Neural cell (in vitro differentiated cells): ENCODE measurements around the gene CDNF. TPM values are rescaled to one million over a fixed set of nuclear protein-coding genes. Genes with fewer than 3 reads are reported as not detected.

Experiments
- H2AFZ ChIP-seq: fragments of 200-600, 300-800 bp; sonication (generic), shearing (Covaris generic); 2 replicates; pipeline ENCODE4 v1.6.0; 2014; ENCODE audit warnings: low read depth, mild to moderate bottlenecking, antibody characterized with exemption, low read length, moderate library complexity
- H3F3A ChIP-seq: fragments of 200-600 bp; shearing (Covaris generic); 2 replicates; pipeline ENCODE4 v1.6.1; 2016; ENCODE audit warnings: mild to moderate bottlenecking, moderate library complexity, mixed read lengths, antibody characterized with exemption, low read length; ENCODE audit not compliant: insufficient read depth, poor library complexity, severe bottlenecking
- H3K27ac ChIP-seq: fragments of 200-600, 300-800 bp; sonication (generic), shearing (Covaris generic); 2 replicates; pipeline ENCODE4 v1.5.1; 2014; ENCODE audit warnings: mild to moderate bottlenecking, low read length, moderate library complexity
- H3K27me3 ChIP-seq: fragments of 300-800, 200-600 bp; sonication (generic), shearing (Covaris generic); 2 replicates; pipeline ENCODE4 v1.6.0; 2014; ENCODE audit warnings: mild to moderate bottlenecking, low read depth, low read length, moderate library complexity; ENCODE audit not compliant: insufficient read depth
- H3K36me3 ChIP-seq: fragments of 300-800, 200-600 bp; sonication (generic), shearing (Covaris generic); 2 replicates; pipeline ENCODE4 v1.5.1; 2014; ENCODE audit warnings: mild to moderate bottlenecking, antibody characterized with exemption, low read length, moderate library complexity; ENCODE audit not compliant: insufficient read depth
- H3K4me2 ChIP-seq: fragments of 300-800, 200-600 bp; sonication (generic), shearing (Covaris generic); 2 replicates; pipeline ENCODE4 v1.6.0; 2014; ENCODE audit warnings: mild to moderate bottlenecking, low read length
- H3K4me3 ChIP-seq: fragments of 300-800, 200-600 bp; sonication (generic), shearing (Covaris generic); 2 replicates; pipeline ENCODE4 v1.5.1; 2014; ENCODE audit warnings: mild to moderate bottlenecking, low read length, moderate library complexity
- H3K79me2 ChIP-seq: fragments of 200-600 bp; shearing (Covaris generic); replicated peaks from 2 replicates; pipeline ENCODE4 v1.6.0; 2014; ENCODE audit warnings: mild to moderate bottlenecking, low read length, moderate library complexity; ENCODE audit not compliant: insufficient read depth
- H3K9ac ChIP-seq: fragments of 300-800, 200-600 bp; sonication (generic), shearing (Covaris generic); 2 replicates; pipeline ENCODE4 v1.6.1; 2016; ENCODE audit warnings: mild to moderate bottlenecking, low read length, mixed read lengths
- H3K9me2 ChIP-seq: fragments of 200-600 bp; shearing (Covaris generic); 2 replicates; pipeline ENCODE4 v1.6.1; 2016; ENCODE audit warnings: mild to moderate bottlenecking, low read length, mixed read lengths; ENCODE audit not compliant: insufficient read depth
- H3K9me3 ChIP-seq: fragments of 200-600, 300-800 bp; sonication (generic), shearing (Covaris generic); 2 replicates; pipeline ENCODE4 v1.6.1; 2016; ENCODE audit warnings: mild to moderate bottlenecking, mixed run types, low read length, moderate library complexity, mixed read lengths
- H4K20me1 ChIP-seq: fragments of 200-600 bp; shearing (Covaris generic); 2 replicates; pipeline ENCODE4 v1.6.1; 2016; ENCODE audit warnings: mild to moderate bottlenecking, mixed run types; ENCODE audit not compliant: insufficient read depth
- EP300 ChIP-seq: fragments of 450-650 bp; conservative IDR thresholded peaks from 2 replicates; pipeline ENCODE4 v1.6.1; 2014; ENCODE audit warnings: antibody characterized with exemption, mild to moderate bottlenecking, moderate library complexity; ENCODE audit not compliant: poor library complexity, severe bottlenecking
- EZH2 ChIP-seq: fragments of 200-600, 300-800 bp; shearing (Covaris generic), sonication (generic); IDR thresholded peaks from 2 replicates; pipeline ENCODE4 v1.6.1; 2014; ENCODE audit warnings: antibody characterized with exemption, low read length, borderline replicate concordance, mild to moderate bottlenecking; ENCODE audit not compliant: insufficient read depth, poor library complexity, severe bottlenecking
- MXI1 ChIP-seq: fragments of 450-650 bp; conservative IDR thresholded peaks from 2 replicates; pipeline ENCODE4 v1.6.1; 2014; ENCODE audit warnings: antibody characterized with exemption, mild to moderate bottlenecking; ENCODE audit not compliant: poor library complexity, severe bottlenecking
- POLR2AphosphoS5 ChIP-seq: IDR thresholded peaks from 2 replicates; pipeline ENCODE4 v1.6.1; 2012
- RAD21 ChIP-seq: fragments of 450-650 bp; conservative IDR thresholded peaks from 2 replicates; pipeline ENCODE4 v1.6.1; 2014; ENCODE audit warnings: antibody characterized with exemption, mild to moderate bottlenecking, moderate library complexity
- REST ChIP-seq: IDR thresholded peaks from 2 replicates; pipeline ENCODE4 v1.6.1; 2012; ENCODE audit warnings: borderline replicate concordance
- SMC3 ChIP-seq: fragments of 450-650 bp; conservative IDR thresholded peaks from 2 replicates; pipeline ENCODE4 v1.6.1; 2014; ENCODE audit warnings: antibody characterized with exemption, mild to moderate bottlenecking, moderate library complexity; ENCODE audit not compliant: poor library complexity
- TAF1 ChIP-seq: IDR thresholded peaks from 2 replicates; pipeline ENCODE4 v1.6.1; 2012; ENCODE audit warnings: low read depth
- polyA plus RNA-seq: library from polyadenylated mRNA; depleted of rRNA; stranded (reverse); fragments of >200 nt; gene quantifications from 2 replicates; pipeline ENCODE4 v1.2.3, GENCODE V29; 2014
- TF ChIP-seq, protein P1 (sequence below): fragments of 450-650 bp; IDR thresholded peaks from 2 replicates; pipeline ENCODE4 v1.5.1; 2014; ENCODE audit warnings: antibody characterized with exemption, mild to moderate bottlenecking, moderate library complexity; ENCODE audit not compliant: poor library complexity, severe bottlenecking

The CDNF gene
- polyA plus RNA-seq, 1 donor from 2014 or later: 1.5 TPM

- no peaks in the 10 kb centered on the region for H3F3A ChIP-seq
- no peaks in the 10 kb centered on the region for H3K36me3 ChIP-seq
- no peak overlapping the region for H2AFZ ChIP-seq
- no peaks in the 10 kb centered on the region for H3K9me3 ChIP-seq
- no peak overlapping the region for H3K4me2 ChIP-seq
- TF ChIP-seq, protein P1, sequence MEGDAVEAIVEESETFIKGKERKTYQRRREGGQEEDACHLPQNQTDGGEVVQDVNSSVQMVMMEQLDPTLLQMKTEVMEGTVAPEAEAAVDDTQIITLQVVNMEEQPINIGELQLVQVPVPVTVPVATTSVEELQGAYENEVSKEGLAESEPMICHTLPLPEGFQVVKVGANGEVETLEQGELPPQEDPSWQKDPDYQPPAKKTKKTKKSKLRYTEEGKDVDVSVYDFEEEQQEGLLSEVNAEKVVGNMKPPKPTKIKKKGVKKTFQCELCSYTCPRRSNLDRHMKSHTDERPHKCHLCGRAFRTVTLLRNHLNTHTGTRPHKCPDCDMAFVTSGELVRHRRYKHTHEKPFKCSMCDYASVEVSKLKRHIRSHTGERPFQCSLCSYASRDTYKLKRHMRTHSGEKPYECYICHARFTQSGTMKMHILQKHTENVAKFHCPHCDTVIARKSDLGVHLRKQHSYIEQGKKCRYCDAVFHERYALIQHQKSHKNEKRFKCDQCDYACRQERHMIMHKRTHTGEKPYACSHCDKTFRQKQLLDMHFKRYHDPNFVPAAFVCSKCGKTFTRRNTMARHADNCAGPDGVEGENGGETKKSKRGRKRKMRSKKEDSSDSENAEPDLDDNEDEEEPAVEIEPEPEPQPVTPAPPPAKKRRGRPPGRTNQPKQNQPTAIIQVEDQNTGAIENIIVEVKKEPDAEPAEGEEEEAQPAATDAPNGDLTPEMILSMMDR: no peak
- no peak for TF ChIP-seq RAD21
- no peak for TF ChIP-seq POLR2AphosphoS5
- no peak for TF ChIP-seq REST
- TF ChIP-seq EP300: no peak
- TF ChIP-seq MXI1: no peak
- no peak overlapping the region for H3K9ac ChIP-seq
- H3K9me2 ChIP-seq: no peaks in the 10 kb centered on the region
- no peak overlapping the region for H3K4me3 ChIP-seq
- H3K27me3 ChIP-seq: no peaks in the 10 kb centered on the region
- no peaks in the 10 kb centered on the region for H4K20me1 ChIP-seq
- H3K79me2 ChIP-seq: no peaks in the 10 kb centered on the region
- H3K27ac ChIP-seq: no peak overlapping the region
Observed at GRCh38 chr10:14803827-14804226, 34.0 kb downstream of the CDNF start.

GRCh38 chr10:14801723-14802122 is 36.1 kb downstream of the CDNF start:
- H3K79me2 ChIP-seq: no peaks in the 10 kb centered on the region
- TF ChIP-seq SMC3: no peak
- no peak for TF ChIP-seq TAF1
- TF ChIP-seq EP300: no peak
- TF ChIP-seq, protein P1: no peak
- no peak for TF ChIP-seq POLR2AphosphoS5
- no peak for TF ChIP-seq RAD21
- TF ChIP-seq MXI1: no peak
- no peak for TF ChIP-seq EZH2
- TF ChIP-seq REST: no peak
- H3K9me2 ChIP-seq: no peaks in the 10 kb centered on the region
- no peak overlapping the region for H3K4me2 ChIP-seq
- H4K20me1 ChIP-seq: no peaks in the 10 kb centered on the region
- H3K4me3 ChIP-seq: no peak overlapping the region
- no peaks in the 10 kb centered on the region for H3K36me3 ChIP-seq
- no peak overlapping the region for H3K9ac ChIP-seq
- no peak overlapping the region for H2AFZ ChIP-seq
- H3K27me3 ChIP-seq: no peaks in the 10 kb centered on the region
- H3F3A ChIP-seq: no peaks in the 10 kb centered on the region
- no peaks in the 10 kb centered on the region for H3K9me3 ChIP-seq
- H3K27ac ChIP-seq: no peak overlapping the region
